Occipital lobe (tissue), 2 donors: Measurements from ENCODE around the gene NINJ1. TPM values are rescaled to one million over a fixed set of nuclear protein-coding genes. Genes with fewer than 3 reads are reported as not detected.
"Not testable (repeated sequence)": the region's sequence is repeated elsewhere in the genome, so short reads cannot be mapped to it uniquely, and the experiment has no call there.

Experiments used
- DNase-seq: peaks from one replicate; lab custom pipeline; 2025; lab: John Stamatoyannopoulos, UW
- total RNA-seq: library from RNA; depleted of rRNA; stranded (reverse); fragments of >200 nt; gene quantifications from one replicate; pipeline ENCODE4 v1.2.3, GENCODE V29; 2014

The NINJ1 gene
- total RNA-seq, 1 donor from 2014 or later: 7.5 TPM

GRCh38 chr9:93119703-93119952, 14.4 kb downstream of the NINJ1 start:
- no peak for DNase-seq

DNA sequence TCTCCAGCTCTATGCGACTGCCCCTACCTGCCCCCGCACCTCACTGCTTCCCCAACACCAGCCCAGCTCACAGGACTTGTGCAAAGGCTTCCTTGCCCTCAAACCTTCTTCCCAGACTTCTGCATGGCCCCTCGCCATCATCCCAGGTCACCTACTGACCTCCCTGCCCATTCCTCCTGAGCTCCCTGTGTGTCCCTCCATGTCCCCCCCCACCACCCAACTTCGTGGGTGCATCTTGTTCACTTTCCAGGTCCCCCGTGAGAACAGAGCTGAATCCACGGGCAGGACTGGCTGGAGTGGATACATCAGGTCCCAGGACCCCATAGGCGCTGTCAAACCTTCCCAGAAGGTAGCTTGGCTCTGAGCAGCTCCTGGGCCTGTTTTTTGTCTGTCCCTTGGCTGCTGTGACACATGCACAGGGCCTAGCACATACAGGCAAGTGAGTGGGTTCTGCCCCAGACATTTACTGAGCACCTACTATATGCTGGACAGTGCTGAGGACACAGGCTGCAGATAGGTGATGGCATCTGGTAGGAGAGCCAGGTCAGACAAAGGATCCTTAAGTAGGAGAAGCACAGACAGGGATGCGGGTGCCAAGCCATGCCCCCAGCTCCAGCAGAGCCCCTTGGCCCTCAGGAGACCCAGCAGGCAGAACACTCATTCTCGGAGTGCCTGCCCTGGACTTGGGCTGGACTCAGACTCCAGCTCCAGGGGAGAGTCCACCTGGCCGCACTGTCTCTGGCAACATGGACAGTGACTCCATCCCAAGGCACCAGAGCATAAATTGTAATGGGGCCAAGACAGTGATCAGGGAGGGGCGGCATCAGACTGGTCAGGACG, 15.0 kb downstream of the NINJ1 start:
- no peak for DNase-seq

- no peak for DNase-seq
Measured at GRCh38 chr9:93117924-93118862, 15.9 kb downstream of the NINJ1 start.

GRCh38 chr9:93117521-93117920, 16.5 kb downstream of the NINJ1 start:
- DNase-seq: not testable (repeated sequence)

- no peak for DNase-seq
Measured at GRCh38 chr9:93116072-93116961, 17.7 kb downstream of the NINJ1 start.

DNA sequence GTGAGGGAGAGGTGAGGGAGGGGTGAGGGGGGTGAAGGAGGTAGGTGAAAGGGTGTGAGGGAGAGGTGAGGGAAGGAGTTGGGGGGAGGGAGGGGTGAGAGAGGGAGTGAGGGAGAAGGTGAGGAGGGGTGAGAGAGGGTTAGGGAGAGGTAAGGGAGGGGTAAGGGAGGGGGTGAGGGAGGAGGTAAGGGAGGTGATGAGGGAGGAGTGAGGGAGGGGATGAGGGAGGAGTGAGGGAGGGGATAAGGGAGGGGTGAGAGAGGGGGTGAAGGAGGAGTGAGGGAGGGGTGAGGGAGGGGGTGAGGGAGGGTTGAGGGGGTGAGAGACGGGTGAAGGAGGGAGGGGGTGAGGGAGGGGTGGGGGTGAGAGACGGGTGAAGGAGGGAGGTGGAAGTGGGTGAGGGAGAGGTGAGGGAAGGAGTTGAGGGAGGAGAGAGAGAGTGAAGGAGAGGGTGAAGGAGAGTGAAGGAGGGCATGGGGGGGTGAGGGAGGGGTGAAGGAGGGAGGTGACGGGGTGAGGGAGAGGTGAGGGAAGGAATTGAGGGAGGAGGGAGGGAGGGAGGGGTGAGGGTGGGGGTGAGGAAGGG, 18.5 kb downstream of the NINJ1 start:
- DNase-seq: no peak

DNA sequence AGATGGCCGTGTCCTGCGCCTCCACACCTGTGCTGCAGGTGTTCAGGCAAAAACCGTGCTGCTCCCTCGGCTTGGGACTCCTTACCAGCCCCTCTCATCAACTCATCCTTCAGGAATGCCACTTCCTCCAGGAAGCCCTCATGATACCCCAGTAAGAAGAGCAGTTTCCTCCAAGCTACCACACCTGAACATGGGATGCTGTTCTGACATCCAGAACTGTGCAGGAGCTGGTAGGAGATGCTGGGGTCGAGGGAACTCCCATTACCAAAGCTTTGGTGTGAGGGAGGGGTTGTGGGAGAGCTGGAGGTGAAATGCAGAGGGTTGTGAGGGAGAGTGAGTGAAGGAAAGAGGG, 19.1 kb downstream of the NINJ1 start:
- DNase-seq: no peak

DNA sequence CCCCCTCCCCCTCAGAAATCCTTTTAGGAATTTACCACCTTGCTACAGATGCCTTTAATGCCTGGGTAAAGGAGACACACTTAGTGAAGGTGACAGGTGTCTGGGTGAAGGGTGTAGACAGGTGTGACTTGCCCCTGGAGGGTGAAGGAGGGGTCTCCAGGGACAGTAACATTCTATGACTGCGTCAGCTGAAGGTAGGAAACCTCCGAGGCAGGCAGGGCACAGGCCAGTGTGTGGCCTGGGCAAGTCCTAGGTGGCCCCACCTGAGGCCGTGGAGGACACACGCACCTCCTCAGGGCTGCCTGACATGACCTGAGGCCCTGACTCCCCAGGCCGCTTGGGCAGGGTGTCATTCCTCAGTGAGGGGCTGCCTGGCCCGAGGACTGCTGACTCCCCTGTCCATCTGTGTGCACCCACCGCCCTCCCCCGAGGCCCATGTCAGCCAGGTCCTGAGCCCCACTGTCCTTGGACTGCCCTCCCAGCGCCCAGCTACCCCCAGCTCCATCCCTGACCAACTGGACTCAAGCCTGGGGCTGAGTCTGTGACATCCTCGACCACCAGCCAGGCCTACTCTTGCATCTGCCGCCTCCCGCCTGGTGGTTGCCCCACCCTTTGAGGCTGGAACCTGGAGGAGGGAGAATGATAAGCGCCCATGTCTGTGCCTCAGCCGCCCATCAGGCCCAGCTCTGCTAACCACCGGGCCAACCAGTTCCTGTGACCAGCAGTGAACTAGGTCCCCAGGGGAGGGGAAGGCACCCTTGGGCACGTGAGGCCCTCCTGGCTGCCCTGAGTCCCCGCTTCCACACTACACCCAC, 19.7 kb downstream of the NINJ1 start:
- no peak for DNase-seq

DNA sequence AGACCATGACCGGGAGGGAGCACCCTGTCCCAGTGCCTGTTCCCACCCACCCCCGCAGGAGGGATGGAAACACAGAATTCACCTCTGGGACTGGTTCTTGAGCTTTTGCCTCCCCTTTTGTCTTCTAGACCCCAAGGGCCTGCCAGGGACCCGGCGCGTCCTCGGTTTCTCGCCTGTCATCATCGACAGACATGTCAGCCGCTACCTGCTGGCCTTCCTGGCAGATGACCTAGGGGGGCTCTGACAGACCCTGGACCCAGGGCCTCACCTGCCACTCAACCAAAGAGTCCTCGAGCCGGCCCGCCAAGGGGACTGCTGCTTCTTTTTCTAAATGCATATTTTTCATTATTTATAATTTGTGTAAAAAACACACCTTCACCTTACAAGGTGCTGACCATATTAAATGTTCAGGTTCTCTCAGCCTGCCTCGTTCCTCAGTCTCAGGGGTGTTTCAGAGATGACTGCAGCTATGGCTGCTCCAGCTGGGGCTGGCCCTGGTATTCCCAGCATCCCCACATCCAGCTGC, 21.1 kb downstream of the NINJ1 start:
- DNase-seq: no peak

GRCh38 chr9:93112116-93112863, 21.8 kb downstream of the NINJ1 start:
- DNase-seq: no peak

DNA sequence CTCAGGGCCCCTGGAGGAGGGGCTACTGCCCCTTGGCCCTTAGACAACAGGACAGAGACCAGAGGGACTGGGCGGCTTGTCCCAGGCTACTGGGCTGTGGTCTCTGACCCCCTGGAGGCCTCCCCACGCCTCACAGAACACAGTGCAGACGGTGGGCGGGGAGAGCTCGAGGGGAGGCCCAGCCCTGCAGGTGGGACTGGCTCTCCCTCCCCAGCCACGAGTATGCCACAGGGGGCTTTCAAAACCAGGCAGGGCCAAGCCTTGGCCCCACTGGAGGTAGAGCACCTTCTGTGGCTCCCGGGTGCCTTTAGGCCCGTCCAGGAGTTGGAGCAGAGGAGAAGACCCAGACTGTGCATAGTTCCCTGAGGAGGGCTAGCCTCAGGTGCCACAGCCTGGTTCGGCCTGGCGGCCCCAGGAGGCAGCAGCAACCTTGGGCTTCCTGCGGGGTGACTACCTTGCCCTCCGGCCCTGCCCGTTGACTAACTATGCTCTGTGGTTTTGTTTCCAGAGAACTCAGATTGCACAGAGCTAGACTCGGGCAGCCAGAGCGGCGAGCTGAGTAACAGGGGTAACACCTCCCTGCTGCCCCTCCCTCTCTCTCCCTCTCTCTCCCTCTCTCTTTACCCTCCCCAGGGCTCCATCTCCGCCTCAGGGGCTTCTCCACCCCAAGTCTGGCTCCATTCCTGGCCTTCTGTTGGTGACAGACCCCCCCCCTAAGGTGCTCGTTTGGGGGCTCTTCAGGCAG, 22.5 kb downstream of the NINJ1 start:
- no peak for DNase-seq

- no peak for DNase-seq
Measured at GRCh38 chr9:93111001-93111370, 23.1 kb downstream of the NINJ1 start.

- no peak for DNase-seq
Measured at GRCh38 chr9:93110311-93110855, 23.7 kb downstream of the NINJ1 start.

DNA sequence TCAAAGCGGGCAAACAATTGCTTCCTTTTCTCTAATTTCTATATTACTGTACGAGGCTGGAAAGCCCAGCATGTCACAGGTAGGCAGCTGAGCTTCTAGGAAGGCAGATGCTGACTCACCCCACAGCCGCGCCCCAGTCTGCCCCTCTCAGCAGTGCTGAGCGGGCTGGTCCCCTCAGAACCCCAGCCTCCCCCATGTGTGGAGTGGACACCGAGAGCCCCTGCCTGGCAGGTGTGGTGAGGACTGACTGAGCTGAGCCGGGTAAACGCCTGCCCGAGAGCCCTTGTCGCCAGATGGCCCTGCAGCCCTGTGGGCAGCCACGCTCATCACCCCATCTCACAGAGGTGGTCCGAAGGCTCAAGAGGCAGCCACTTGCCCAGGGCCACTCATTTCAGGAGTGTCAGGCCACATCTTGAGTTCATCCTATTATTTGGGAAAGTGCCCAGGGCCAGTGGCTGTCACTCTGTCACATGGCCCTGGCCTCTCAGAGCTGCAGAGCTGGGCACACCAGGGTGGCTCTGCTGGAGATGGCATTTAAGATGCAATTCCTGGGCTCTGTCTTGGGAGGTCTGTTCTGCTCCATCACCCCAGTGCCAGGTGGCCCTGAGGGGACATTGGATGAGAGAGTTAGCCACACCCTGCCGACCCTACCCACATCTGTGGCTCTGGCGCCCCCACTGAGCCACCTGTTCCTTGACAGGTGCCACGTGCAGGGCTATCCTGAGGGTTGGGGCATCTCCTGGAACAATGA, 25.6 kb downstream of the NINJ1 start:
- no peak for DNase-seq

DNA sequence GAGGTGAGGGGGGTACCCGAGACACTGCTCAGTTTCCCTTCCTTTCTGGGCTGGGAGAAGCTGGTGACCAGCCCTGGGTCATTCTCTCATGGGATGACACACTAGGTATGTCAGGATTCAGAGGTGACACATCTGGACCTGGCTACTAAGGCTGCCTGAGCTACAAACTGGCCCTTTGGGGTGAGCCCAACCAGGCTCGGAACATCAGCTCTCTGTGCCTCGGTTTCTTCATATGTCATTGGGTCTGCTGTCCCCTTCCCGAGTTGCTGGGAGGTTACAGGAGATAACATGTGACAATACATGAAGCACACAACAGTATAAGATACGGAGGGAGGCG, 26.3 kb downstream of the NINJ1 start:
- DNase-seq: no peak

DNA sequence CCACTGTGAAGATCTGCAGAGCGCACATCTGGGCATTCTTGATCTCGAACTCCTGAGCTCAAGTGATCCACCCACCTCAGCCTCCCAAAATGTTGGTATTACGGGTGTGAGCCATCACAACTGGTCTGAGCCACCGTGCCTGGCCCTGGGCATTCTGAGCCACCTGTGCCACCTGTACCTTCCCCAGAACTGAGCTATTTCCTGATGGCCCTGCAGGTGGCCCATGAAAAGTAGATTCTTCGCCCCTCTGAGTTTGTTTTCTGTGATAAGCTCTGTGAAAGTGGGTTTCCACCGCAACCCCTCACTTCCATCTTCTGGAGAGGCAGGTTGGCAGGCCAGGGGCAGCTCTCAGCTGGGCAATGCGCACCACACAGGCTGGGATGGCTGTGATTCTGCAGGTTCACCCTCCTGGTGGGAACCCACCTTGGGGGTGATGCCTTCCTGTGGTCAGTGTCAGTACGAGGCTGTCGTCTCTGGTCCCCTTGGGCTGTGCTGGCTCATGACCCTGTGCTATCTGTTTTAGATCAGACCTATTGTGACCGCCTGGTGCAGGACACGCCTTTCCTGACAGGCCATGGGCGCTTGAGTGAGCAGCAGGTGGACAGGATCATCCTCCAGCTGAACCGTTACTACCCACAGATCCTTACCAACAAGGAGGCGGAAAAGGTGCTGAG, 26.8 kb downstream of the NINJ1 start:
- no peak for DNase-seq

DNA sequence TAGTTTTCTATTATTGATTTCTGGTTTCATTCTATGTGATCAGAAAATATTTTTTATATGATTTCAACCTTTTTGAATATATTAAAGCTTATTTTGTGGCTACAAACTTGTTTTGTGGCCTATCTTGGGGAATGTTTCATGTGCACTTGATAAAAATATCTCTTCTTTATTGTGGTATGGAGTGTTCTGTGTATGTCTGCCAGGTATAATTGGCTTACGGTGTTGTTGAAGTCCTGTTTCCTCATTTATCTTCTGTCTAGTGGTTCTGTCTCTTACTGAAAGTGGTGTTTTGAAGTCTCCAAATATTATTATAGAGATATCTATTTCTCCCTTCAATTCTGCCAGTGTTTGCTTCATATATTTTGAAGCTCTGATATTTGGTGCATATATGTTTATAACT, 28.4 kb downstream of the NINJ1 start:
- no peak for DNase-seq
